GM23248 (cell line): ENCODE results near the gene SNX4.

ENCODE experiments used
- EZH2 ChIP-seq: fragments of 200-600 bp; sonication (generic); IDR thresholded peaks from 2 replicates; pipeline ENCODE4 v1.6.1; 2018; ENCODE audit warnings: antibody characterized with exemption, mild to moderate bottlenecking; ENCODE audit not compliant: insufficient read depth, poor library complexity, severe bottlenecking
- EZH2phosphoT487 ChIP-seq: fragments of 200-600 bp; sonication (generic); IDR thresholded peaks from 2 replicates; pipeline ENCODE4 v1.6.1; 2018; ENCODE audit warnings: antibody characterized with exemption, moderate library complexity, mild to moderate bottlenecking, low read depth; ENCODE audit not compliant: insufficient read depth

DNA sequence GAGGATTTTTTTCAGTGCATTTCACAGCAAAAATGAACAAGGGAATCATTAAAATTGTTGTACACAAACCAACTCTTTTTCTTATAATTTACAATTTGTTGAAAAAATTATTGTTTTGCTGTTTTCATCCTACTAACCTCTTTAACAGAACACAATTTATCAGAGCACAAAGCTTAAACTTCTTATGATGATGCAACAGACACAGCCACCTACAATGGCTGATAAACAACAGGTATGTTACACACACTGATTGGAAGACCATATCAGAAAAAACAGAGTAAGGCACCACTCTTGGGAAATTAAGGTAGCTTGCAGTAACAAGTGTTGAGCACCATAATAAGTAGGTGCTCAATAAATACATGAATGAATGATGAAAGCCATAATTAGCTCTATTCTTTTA lies 8.9 kb upstream of the SNX4 start:
- no peak for TF ChIP-seq EZH2
- no peak for TF ChIP-seq EZH2phosphoT487
